ENCODE results near the gene VGLL4.

GRCh38 chr3:11549580-11550140 is 94.1 kb downstream of the VGLL4 start:
- TF ChIP-seq GLIS3 (CRISPR knock-in tag; IDR thresholded peaks at IDR 0.05) (no peak), PATZ1 (CRISPR knock-in tag; IDR thresholded peaks at IDR 0.05; ENCODE audit: borderline replicate concordance) (no peak), CREB5 (CRISPR knock-in tag; IDR thresholded peaks at IDR 0.05; ENCODE audit: low read depth) (no peak), ZNF8 (CRISPR knock-in tag; IDR thresholded peaks at IDR 0.05) (no peak), ZFP3 (CRISPR knock-in tag; IDR thresholded peaks at IDR 0.05) (no peak), CSDC2 (CRISPR knock-in tag; IDR thresholded peaks at IDR 0.05) (no peak), BACH2 (CRISPR knock-in tag; IDR thresholded peaks at IDR 0.05; ENCODE audit: borderline replicate concordance) (no peak), PPARA (CRISPR knock-in tag; IDR thresholded peaks at IDR 0.05; ENCODE audit: borderline replicate concordance) (no peak), ISL1 (CRISPR knock-in tag; IDR thresholded peaks at IDR 0.05) (no peak), TOX (CRISPR knock-in tag; IDR thresholded peaks at IDR 0.05; ENCODE audit: borderline replicate concordance) (no peak)
- TF ChIP-seq, protein P1, sequence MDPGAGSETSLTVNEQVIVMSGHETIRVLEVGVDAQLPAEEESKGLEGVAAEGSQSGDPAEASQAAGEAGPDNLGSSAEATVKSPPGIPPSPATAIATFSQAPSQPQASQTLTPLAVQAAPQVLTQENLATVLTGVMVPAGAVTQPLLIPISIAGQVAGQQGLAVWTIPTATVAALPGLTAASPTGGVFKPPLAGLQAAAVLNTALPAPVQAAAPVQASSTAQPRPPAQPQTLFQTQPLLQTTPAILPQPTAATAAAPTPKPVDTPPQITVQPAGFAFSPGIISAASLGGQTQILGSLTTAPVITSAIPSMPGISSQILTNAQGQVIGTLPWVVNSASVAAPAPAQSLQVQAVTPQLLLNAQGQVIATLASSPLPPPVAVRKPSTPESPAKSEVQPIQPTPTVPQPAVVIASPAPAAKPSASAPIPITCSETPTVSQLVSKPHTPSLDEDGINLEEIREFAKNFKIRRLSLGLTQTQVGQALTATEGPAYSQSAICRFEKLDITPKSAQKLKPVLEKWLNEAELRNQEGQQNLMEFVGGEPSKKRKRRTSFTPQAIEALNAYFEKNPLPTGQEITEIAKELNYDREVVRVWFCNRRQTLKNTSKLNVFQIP (CRISPR knock-in tag; IDR thresholded peaks at IDR 0.05; ENCODE audit: borderline replicate concordance, low read depth): no peak

Measured in SK-N-SH treated with all-trans-retinoic acid at 6 μM for 48 hours (cell line).